ENCODE measurements around the gene ZC3H18. TPM values are rescaled to one million over a fixed set of nuclear protein-coding genes. Genes with fewer than 3 reads are reported as not detected.

The ZC3H18 gene
- total and polyA plus RNA-seq, 7 donors: 9.6 to 37.7 (median 16.1) TPM

DNA sequence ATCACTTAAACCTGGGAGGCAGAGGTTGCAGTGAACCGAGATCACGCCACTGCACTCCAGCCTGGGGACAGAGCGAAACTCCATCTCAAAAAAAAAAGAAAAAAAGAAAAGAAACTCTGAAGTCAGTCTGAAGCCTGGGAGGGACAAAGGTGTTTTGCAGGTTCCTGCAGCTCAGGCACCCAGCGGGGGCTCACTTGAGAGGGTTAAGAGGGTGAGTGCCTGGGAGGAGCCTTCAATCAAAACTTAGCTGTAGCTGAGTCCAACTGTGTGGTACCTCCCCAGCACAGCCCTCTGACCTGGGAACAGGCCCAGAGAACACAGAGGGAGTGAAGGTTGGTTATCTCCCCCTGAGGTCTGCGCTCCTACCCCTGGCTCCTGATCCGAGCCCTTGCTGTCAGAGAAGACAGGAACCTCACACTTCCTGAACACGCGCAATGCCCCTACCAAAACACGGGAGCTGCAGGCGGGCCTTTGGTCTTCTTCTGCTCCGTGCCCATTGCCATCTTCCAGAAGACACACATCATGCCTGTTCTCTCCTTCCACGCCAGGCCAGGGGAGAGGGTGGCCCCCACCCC, 20.4 kb upstream of the ZC3H18 start:
- TF ChIP-seq POLR2A (IDR thresholded peaks at IDR 0.05) (no peak), EP300 (IDR thresholded peaks at IDR 0.05) (no peak), POLR2AphosphoS5 (IDR thresholded peaks at IDR 0.05) (no peak)
- TF ChIP-seq, protein P1, sequence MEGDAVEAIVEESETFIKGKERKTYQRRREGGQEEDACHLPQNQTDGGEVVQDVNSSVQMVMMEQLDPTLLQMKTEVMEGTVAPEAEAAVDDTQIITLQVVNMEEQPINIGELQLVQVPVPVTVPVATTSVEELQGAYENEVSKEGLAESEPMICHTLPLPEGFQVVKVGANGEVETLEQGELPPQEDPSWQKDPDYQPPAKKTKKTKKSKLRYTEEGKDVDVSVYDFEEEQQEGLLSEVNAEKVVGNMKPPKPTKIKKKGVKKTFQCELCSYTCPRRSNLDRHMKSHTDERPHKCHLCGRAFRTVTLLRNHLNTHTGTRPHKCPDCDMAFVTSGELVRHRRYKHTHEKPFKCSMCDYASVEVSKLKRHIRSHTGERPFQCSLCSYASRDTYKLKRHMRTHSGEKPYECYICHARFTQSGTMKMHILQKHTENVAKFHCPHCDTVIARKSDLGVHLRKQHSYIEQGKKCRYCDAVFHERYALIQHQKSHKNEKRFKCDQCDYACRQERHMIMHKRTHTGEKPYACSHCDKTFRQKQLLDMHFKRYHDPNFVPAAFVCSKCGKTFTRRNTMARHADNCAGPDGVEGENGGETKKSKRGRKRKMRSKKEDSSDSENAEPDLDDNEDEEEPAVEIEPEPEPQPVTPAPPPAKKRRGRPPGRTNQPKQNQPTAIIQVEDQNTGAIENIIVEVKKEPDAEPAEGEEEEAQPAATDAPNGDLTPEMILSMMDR (IDR thresholded peaks at IDR 0.05): no peak
- intact Hi-C loops (cut with DNase I): no loop called here
- Histone ChIP-seq H3K4me1 (no peaks in the 10 kb centered on the region), H3K9me3 (no peaks in the 10 kb centered on the region), H3K36me3 (no peaks in the 10 kb centered on the region), H3K27me3 (peaks cover 0 to 25% (median 0%) of the 10 kb centered on the region in 3 donors), H3K27ac (no peak overlapping the region), H3K4me3 (no peak overlapping the region)
- DNase-seq: no peak
- 49 to 79% methylated on average over 12 of the region's 12 CpGs for WGBS, 2 donors

DNA sequence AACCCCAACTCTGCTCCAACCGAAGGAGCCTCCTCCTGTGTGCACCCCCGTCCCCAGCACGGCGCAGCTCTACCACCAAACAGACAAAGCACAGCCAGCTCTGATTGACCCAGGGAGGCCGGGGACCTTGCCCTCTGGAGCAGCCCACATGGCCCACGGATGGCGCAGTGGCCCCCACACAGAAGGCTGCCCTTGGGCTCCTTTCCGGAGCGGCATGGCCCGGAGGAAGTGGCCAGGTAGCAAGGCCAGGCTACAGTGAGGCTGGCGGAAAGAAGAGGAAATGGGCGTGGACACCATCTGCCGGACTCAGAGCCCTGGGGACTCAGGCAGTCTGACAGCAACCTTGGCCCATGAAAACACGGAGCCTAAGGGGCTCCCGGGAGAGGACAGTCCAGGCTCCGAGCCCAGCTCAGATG, 19.9 kb upstream of the ZC3H18 start:
- no peak for TF ChIP-seq EP300 (IDR thresholded peaks at IDR 0.05)
- no peak for TF ChIP-seq POLR2AphosphoS5 (IDR thresholded peaks at IDR 0.05)
- no peak for TF ChIP-seq POLR2A (IDR thresholded peaks at IDR 0.05)
- TF ChIP-seq, protein P1 (IDR thresholded peaks at IDR 0.05): no peak
- Histone ChIP-seq H3K9me3 (no peaks in the 10 kb centered on the region), H3K27ac (no peak overlapping the region), H3K36me3 (no peaks in the 10 kb centered on the region), H3K4me1 (no peaks in the 10 kb centered on the region), H3K4me3 (no peak overlapping the region), H3K27me3 (peaks cover 0 to 30% (median 0%) of the 10 kb centered on the region in 3 donors)
- intact Hi-C loops (cut with DNase I): no loop called here
- DNase-seq: no peak
- 27 to 38% methylated on average over 16 of the region's 16 CpGs for WGBS, 2 donors

DNA sequence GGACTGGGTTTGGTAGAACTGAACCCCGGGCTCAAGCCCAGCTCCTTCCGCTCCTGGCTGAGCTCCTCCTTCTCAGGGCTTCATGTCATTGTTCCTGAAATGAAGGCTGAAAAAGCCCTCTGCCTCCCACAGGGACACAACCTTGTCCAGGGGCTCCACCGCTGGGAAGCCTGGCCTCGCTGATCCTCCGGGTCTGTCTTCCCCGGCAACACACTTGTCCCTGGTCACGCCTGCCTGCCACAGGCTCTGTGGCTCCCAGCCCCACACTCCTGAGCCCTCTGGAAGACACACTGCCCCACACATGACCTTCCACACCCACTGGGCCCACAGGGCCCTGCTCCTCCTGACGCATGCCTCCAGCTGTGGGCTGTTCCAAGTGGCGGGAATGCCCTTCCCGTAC, 18.0 kb upstream of the ZC3H18 start:
- peaks cover 0 to 47% (median 0%) of the 10 kb centered on the region in 3 donors for H3K27me3 ChIP-seq
- no peak for TF ChIP-seq POLR2AphosphoS5 (IDR thresholded peaks at IDR 0.05)
- no peak for TF ChIP-seq POLR2A (IDR thresholded peaks at IDR 0.05)
- TF ChIP-seq, protein P1 (IDR thresholded peaks at IDR 0.05): no peak
- no peak for TF ChIP-seq EP300 (IDR thresholded peaks at IDR 0.05)

DNA sequence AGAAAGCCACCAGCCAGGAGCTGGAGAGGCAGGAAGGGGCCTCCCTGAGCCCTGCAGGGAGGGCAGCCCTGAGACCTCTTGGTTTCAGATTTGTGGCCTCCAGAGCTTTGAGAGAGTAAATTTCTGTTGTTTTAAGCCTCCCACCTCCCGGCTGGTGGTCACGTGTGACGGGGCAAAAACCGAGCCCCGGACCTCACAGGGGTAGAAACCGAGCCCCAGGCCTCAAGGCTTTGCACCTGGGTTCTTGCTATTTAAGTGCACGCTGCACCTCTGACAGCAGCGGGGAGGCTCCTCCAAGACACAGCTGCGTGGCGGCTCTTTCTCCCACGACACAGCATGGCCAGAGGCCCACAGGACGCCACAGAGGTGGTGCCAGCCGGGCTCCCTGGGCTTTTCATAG, 17.4 kb upstream of the ZC3H18 start:
- Histone ChIP-seq H3K4me1 (no peaks in the 10 kb centered on the region), H3K36me3 (no peaks in the 10 kb centered on the region), H3K27me3 (peaks cover 0 to 49% (median 0%) of the 10 kb centered on the region in 3 donors), H3K9me3 (no peaks in the 10 kb centered on the region), H3K27ac (no peak overlapping the region), H3K4me3 (no peak overlapping the region)
- TF ChIP-seq POLR2AphosphoS5 (IDR thresholded peaks at IDR 0.05): no peak
- TF ChIP-seq POLR2A (IDR thresholded peaks at IDR 0.05): no peak
- TF ChIP-seq, protein P1 (IDR thresholded peaks at IDR 0.05): no peak
- no peak for TF ChIP-seq EP300 (IDR thresholded peaks at IDR 0.05)
- 60 to 80% methylated on average over 13 of the region's 13 CpGs for WGBS, 2 donors
- intact Hi-C loops (cut with DNase I): no loop called here
- DNase-seq: no peak

More for the DNA sequence above, 18.0 kb upstream of the ZC3H18 start:
- no peaks in the 10 kb centered on the region for H3K36me3 ChIP-seq
- intact Hi-C loops (cut with DNase I): no loop called here
- no peak for DNase-seq
- no peak overlapping the region for H3K27ac ChIP-seq
- WGBS, 2 donors: 93% methylated on average over 10 of the region's 10 CpGs
- H3K4me3 ChIP-seq: no peak overlapping the region
- no peaks in the 10 kb centered on the region for H3K4me1 ChIP-seq
- H3K9me3 ChIP-seq: no peaks in the 10 kb centered on the region

DNA sequence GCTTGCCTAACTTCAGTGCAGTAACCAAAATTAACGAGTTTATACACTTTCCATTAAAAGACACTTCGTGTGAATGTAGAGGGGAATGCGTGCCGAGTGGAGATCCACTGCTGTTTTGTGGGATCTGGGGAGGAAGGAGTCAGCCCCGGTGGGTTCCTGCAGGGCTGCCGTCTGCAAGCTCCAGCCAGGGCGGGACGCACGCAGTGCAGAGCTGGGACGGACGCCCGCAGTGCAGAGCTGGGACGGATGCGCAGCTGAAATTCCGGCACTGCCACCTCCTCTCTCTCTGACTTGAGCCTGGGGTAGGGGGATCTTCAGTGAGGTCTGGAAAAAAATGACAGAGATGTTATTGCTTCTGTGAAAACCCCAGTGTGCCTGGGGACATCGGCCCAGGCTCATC, 16.5 kb upstream of the ZC3H18 start:
- Histone ChIP-seq H3K27me3 (peaks cover 0 to 48% (median 0%) of the 10 kb centered on the region in 3 donors), H3K27ac (no peak overlapping the region), H3K4me3 (no peak overlapping the region), H3K4me1 (peaks cover 0 to 2% (median under 1%) of the 10 kb centered on the region in 4 donors), H3K9me3 (no peaks in the 10 kb centered on the region), H3K36me3 (no peaks in the 10 kb centered on the region)
- 66 to 78% methylated on average over 16 of the region's 16 CpGs for WGBS, 2 donors
- no peak for TF ChIP-seq EP300 (IDR thresholded peaks at IDR 0.05)
- TF ChIP-seq POLR2AphosphoS5 (IDR thresholded peaks at IDR 0.05): no peak
- no peak for TF ChIP-seq POLR2A (IDR thresholded peaks at IDR 0.05)
- TF ChIP-seq, protein P1 (IDR thresholded peaks at IDR 0.05): no peak
- DNase-seq: no peak
- intact Hi-C loops (cut with DNase I): no loop called here
